HCT116 (cell line): ENCODE measurements around the gene PCP2. TPM values are rescaled to one million over a fixed set of nuclear protein-coding genes. Genes with fewer than 3 reads are reported as not detected.

Source experiments
- ATAC-seq: fragments of 200-7000 bp; cut with Tn5 transposase; 2 replicates; pipeline ENCODE4 v1.9.1; 2020; ENCODE audit warnings: mild to moderate bottlenecking, moderate library complexity
- BruUV-seq: library from RNA; stranded (reverse); fragments of 400-500 nt; replicated peaks from 2 replicates; lab custom pipeline; 2021; lab: Mats Ljungman, UMichigan
- CTCF ChIA-PET: fragments of 300-600 bp; sonication (Branson Sonifier 250); formaldehyde crosslinking; loops from one replicate; lab custom pipeline; 2021; ENCODE audit warnings: antibody characterized with exemption; lab: Charles Lee
- POLR2A ChIA-PET: fragments of 300-600, 350-600 bp; sonication (Branson Sonifier 250); formaldehyde crosslinking; loops from one replicate; lab custom pipeline; 2021; ENCODE audit warnings: antibody characterized with exemption; lab: Charles Lee
- RAD21 ChIA-PET, 2 experiments: fragments of 300-600 bp; sonication (Branson Sonifier 250); formaldehyde crosslinking; loops; one replicate each; lab custom pipeline; 2023; ENCODE audit warnings: low total read pairs in 2 of 2; ENCODE audit not compliant: uncharacterized antibody in 2 of 2, unreplicated experiment in 2 of 2, low non-redundant PET in 1 of 2; lab: Charles Lee
- DNase-seq: peaks from one replicate; pipeline ENCODE4 v3.0.0-alpha.2; 2010; ENCODE audit warnings: low read depth, low spot score
- H2AFZ ChIP-seq: fragments of 200-600 bp; shearing (Covaris generic), sonication (generic); 2 replicates; pipeline ENCODE4 v1.6.1; 2017; ENCODE audit warnings: low read depth, mixed run types, mixed read lengths, antibody characterized with exemption, low read length; ENCODE audit not compliant: poor library complexity, severe bottlenecking
- H3K27ac ChIP-seq: 2 replicates; pipeline ENCODE4 v1.5.1; 2012; ENCODE audit warnings: low read depth, low read length
- H3K27me3 ChIP-seq: fragments of 200-600 bp; sonication (generic); 2 replicates; pipeline ENCODE4 v1.6.1; 2016; ENCODE audit warnings: mixed run types, low read length, mixed read lengths; ENCODE audit not compliant: insufficient read depth
- H3K36me3 ChIP-seq, 2 experiments: fragments of 200-500 bp in 1 of 2; fragments of 200-600 bp in 1 of 2; sonication (Bioruptor generic) in 1 of 2; sonication (generic) in 1 of 2; 2 replicates each; pipeline versions ENCODE4 v1.5.1 to v1.6.1; 2014 to 2016; ENCODE audit warnings: low read length in 2 of 2, inconsistent platforms in 1 of 2, mixed read lengths in 1 of 2, mixed run types in 1 of 2; ENCODE audit not compliant: insufficient read depth in 2 of 2, control insufficient read depth in 1 of 2
- H3K4me1 ChIP-seq, 2 experiments: fragments of 200-600 bp in 1 of 2; sonication (generic) in 1 of 2; 2 replicates each; pipeline versions ENCODE4 v1.5.1 to v1.6.1; 2012 to 2017; ENCODE audit warnings: low read length in 2 of 2, inconsistent platforms in 1 of 2, mild to moderate bottlenecking in 1 of 2, mixed read lengths in 1 of 2, mixed run types in 1 of 2, moderate library complexity in 1 of 2; ENCODE audit not compliant: insufficient read depth in 2 of 2, control insufficient read depth in 1 of 2
- H3K4me2 ChIP-seq: fragments of 200-600 bp; sonication (generic); 2 replicates; pipeline ENCODE4 v1.6.1; 2017; ENCODE audit warnings: mixed run types, low read length, mixed read lengths
- H3K4me3 ChIP-seq, 2 experiments: fragments of 200-600 bp in 1 of 2; sonication (generic) in 1 of 2; replicated peaks in 1 of 2; 2 replicates each; pipeline ENCODE4 v1.5.1; 2011 to 2016; ENCODE audit warnings: low read length in 2 of 2, control low read depth in 1 of 2, low read depth in 1 of 2, mild to moderate bottlenecking in 1 of 2, mixed read lengths in 1 of 2, mixed run types in 1 of 2
- H3K79me2 ChIP-seq: fragments of 200-600 bp; sonication (generic); 2 replicates; pipeline ENCODE4 v1.6.1; 2017; ENCODE audit warnings: mild to moderate bottlenecking, mixed run types, low read length, moderate library complexity, mixed read lengths; ENCODE audit not compliant: insufficient read depth
- H3K9ac ChIP-seq: fragments of 200-600 bp; sonication (generic); 2 replicates; pipeline ENCODE4 v1.6.1; 2016; ENCODE audit warnings: low read length, mixed read lengths
- H3K9me2 ChIP-seq: fragments of 200-600 bp; sonication (generic), shearing (Covaris generic); 2 replicates; pipeline ENCODE4 v1.6.1; 2017; ENCODE audit warnings: mixed run types, mild to moderate bottlenecking, moderate library complexity; ENCODE audit not compliant: insufficient read depth
- H3K9me3 ChIP-seq, 2 experiments: fragments of 200-500 bp in 1 of 2; fragments of 200-600 bp in 1 of 2; sonication (Bioruptor generic) in 1 of 2; sonication (generic) in 1 of 2; 2 replicates each; pipeline ENCODE4 v1.6.1; 2014 to 2017; ENCODE audit warnings: low read length in 2 of 2, mixed read lengths in 2 of 2, inconsistent platforms in 1 of 2, low read depth in 1 of 2, mild to moderate bottlenecking in 1 of 2, mixed run types in 1 of 2, moderate library complexity in 1 of 2; ENCODE audit not compliant: control insufficient read depth in 1 of 2, insufficient read depth in 1 of 2
- H4K20me1 ChIP-seq: fragments of 200-600 bp; sonication (generic), shearing (Covaris generic); 2 replicates; pipeline ENCODE4 v1.6.1; 2017; ENCODE audit warnings: mixed run types, mild to moderate bottlenecking, moderate library complexity; ENCODE audit not compliant: insufficient read depth
- CBX3 ChIP-seq: IDR thresholded peaks from 2 replicates; pipeline ENCODE4 v1.6.1; 2012; ENCODE audit warnings: low read depth
- EGR1 ChIP-seq: IDR thresholded peaks from 2 replicates; pipeline ENCODE4 v1.6.1; 2012; ENCODE audit warnings: low read depth
- ELF1 ChIP-seq: IDR thresholded peaks from 2 replicates; pipeline ENCODE4 v1.6.1; 2012; ENCODE audit warnings: low read depth, borderline replicate concordance
- EZH2 ChIP-seq: fragments of 200-600 bp; sonication (generic); IDR thresholded peaks from 2 replicates; pipeline ENCODE4 v1.6.1; 2017; ENCODE audit warnings: antibody characterized with exemption, mixed run types
- EZH2phosphoT487 ChIP-seq: fragments of 200-600 bp; IDR thresholded peaks from 2 replicates; pipeline ENCODE4 v1.6.1; 2018; ENCODE audit warnings: antibody characterized with exemption, borderline replicate concordance
- FOSL1 ChIP-seq: IDR thresholded peaks from 2 replicates; pipeline ENCODE4 v1.6.1; 2012; ENCODE audit warnings: low read depth
- JUND ChIP-seq: IDR thresholded peaks from 2 replicates; pipeline ENCODE4 v1.6.1; 2012
- POLR2A ChIP-seq: IDR thresholded peaks from 2 replicates; pipeline ENCODE4 v1.7.0; 2011; ENCODE audit warnings: borderline replicate concordance; ENCODE audit not compliant: insufficient read depth, insufficient read length; ENCODE audit errors: extremely low read depth
- POLR2AphosphoS5 ChIP-seq: IDR thresholded peaks from 2 replicates; pipeline ENCODE4 v1.6.1; 2011; ENCODE audit warnings: mild to moderate bottlenecking, low read depth, low read length, moderate library complexity
- RAD21 ChIP-seq: IDR thresholded peaks from 2 replicates; pipeline ENCODE4 v1.6.1; 2012; ENCODE audit warnings: low read depth, mild to moderate bottlenecking
- REST ChIP-seq: IDR thresholded peaks from 2 replicates; pipeline ENCODE4 v1.6.1; 2012; ENCODE audit warnings: low read depth
- SIN3A ChIP-seq: IDR thresholded peaks from 2 replicates; pipeline ENCODE4 v1.6.1; 2012; ENCODE audit warnings: low read depth
- SP1 ChIP-seq: IDR thresholded peaks from 2 replicates; pipeline ENCODE4 v1.6.1; 2012; ENCODE audit warnings: low read depth
- SRF ChIP-seq: IDR thresholded peaks from 2 replicates; pipeline ENCODE4 v1.6.1; 2012; ENCODE audit warnings: low read depth
- TCF7L2 ChIP-seq: IDR thresholded peaks from 2 replicates; pipeline ENCODE4 v1.7.0; 2011; ENCODE audit warnings: borderline replicate concordance, inconsistent platforms; ENCODE audit not compliant: insufficient read depth, insufficient read length; ENCODE audit errors: extremely low read depth
- YY1 ChIP-seq: IDR thresholded peaks from 2 replicates; pipeline ENCODE4 v1.6.1; 2011; ENCODE audit warnings: low read length, low read depth, moderate library complexity, mild to moderate bottlenecking; ENCODE audit not compliant: insufficient replicate concordance; ENCODE audit errors: extremely low read depth
- ZFX ChIP-seq: fragments of 450-650 bp; IDR thresholded peaks from 2 replicates; pipeline ENCODE4 v1.6.1; 2017
- ZNF274 ChIP-seq: fragments of 200-500 bp; sonication (Bioruptor generic); IDR thresholded peaks from 2 replicates; pipeline ENCODE4 v1.6.1; 2014; ENCODE audit warnings: mild to moderate bottlenecking, low read depth, low read length, inconsistent platforms
- intact Hi-C: fragments of 100-400 bp; cut with micrococcal nuclease; formaldehyde crosslinking; loops from 2 replicates; pipeline ENCODE4 v1.10.0; 2022
- total RNA-seq: library from RNA; stranded (reverse); gene quantifications from one replicate; pipeline ENCODE4 v1.2.1, GENCODE V29; 2021; ENCODE audit not compliant: unreplicated experiment
- TF ChIP-seq, protein P1 (sequence below): IDR thresholded peaks from 2 replicates; pipeline ENCODE4 v1.6.1; 2012
- TF ChIP-seq, protein P2 (sequence below), 3 experiments: fragments of 200-600 bp in 1 of 3; sonication (generic) in 1 of 3; IDR thresholded peaks in 2 of 3; conservative IDR thresholded peaks in 1 of 3; 2 replicates each; pipeline ENCODE4 v1.5.1; 2012 to 2017; ENCODE audit warnings: low read depth in 2 of 3, low read length in 2 of 3, antibody characterized with exemption in 1 of 3, borderline replicate concordance in 1 of 3, control low read depth in 1 of 3, mild to moderate bottlenecking in 1 of 3, mixed read lengths in 1 of 3, mixed run types in 1 of 3, moderate library complexity in 1 of 3; ENCODE audit not compliant: insufficient read depth in 1 of 3

Gene PCP2
- total RNA-seq, 1 experiment from 2014 or later = 0.32 TPM

DNA sequence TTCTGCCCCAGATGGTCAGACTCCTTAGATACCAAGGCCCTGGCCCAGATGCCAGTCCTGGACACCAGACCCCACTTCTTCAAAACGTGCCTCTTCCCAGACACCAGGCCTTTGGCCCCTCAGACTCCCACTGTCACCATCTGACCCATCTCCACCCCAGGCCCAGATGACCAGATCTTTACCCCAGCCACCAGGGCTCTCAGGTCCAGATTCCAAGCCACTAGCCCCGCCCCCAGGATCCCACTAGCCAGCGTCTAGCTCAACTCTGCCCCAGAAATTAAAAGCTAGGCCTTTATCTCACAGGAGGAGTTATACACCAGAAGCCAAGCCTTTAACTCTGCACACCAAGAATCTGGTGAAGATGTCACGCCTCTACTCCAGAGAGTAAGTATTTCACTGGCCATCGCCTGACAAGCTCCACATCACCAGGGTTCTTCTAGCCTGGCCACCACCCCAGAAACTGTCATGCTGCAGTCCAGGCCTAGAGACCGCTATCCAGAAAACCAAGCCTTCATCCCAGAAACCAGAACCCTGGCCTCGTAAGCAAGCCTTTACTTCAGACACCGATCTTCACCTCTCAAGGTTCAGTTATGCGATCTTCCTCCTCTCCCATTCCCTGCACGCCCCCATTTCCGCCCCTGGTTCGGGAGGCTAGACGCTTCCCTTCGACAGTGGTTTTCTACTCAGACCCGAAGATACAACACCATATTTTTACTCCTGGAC lies 4.8 kb downstream of the PCP2 start:
- Histone ChIP-seq H2AFZ (no peak overlapping the region), H3K36me3 (peaks cover 0 to 20% of the 10 kb centered on the region in 2 experiments; a peak in 3 of 4 replicates), H4K20me1 (no peaks in the 10 kb centered on the region), H3K79me2 (peaks cover 65% of the 10 kb centered on the region), H3K27ac (peak overlapping the region; percentile 66), H3K27me3 (no peaks in the 10 kb centered on the region), H3K4me3 (peak overlapping the region; percentile 79 to 96), H3K4me1 (peaks cover 7 to 18% of the 10 kb centered on the region in 2 experiments), H3K4me2 (peak overlapping the region; percentile 95), H3K9me3 (no peaks in the 10 kb centered on the region), H3K9ac (peak overlapping the region; percentile 90), H3K9me2 (no peaks in the 10 kb centered on the region)
- ChIA-PET POLR2A (interaction anchor here (0.8 to 2.0 kb wide), 2 partner anchors 9 to 23 kb away, joined by 5 to 6 read pairs; no protein-coding TSS in a partner anchor), RAD21 (interaction anchor here (0.6 to 0.8 kb wide), 3 partner anchors 60 to 272 kb away, joined by 3 read pairs; no protein-coding TSS in a partner anchor), CTCF (interaction anchor here (1.0 to 1.7 kb wide), 3 partner anchors 52 to 784 kb away, joined by 4 to 11 read pairs (median 6); partner anchors contain the start of genes MARCHF2 and TRAPPC5)
- intact Hi-C loops = no loop called here
- ATAC-seq (no peak), DNase-seq (no peak)
- no peak for TF ChIP-seq EZH2phosphoT487
- no peak for TF ChIP-seq JUND
- TF ChIP-seq, protein P1, sequence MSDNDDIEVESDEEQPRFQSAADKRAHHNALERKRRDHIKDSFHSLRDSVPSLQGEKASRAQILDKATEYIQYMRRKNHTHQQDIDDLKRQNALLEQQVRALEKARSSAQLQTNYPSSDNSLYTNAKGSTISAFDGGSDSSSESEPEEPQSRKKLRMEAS = no peak
- no peak for TF ChIP-seq YY1
- TF ChIP-seq TCF7L2 = no peak
- TF ChIP-seq ZFX = no peak
- no peak for TF ChIP-seq EZH2
- no peak for TF ChIP-seq EGR1
- TF ChIP-seq CBX3 = no peak
- TF ChIP-seq ZNF274 = no peak
- no peak for TF ChIP-seq POLR2A
- no peak for TF ChIP-seq SP1
- no peak for TF ChIP-seq RAD21
- no peak for TF ChIP-seq FOSL1
- TF ChIP-seq SIN3A = no peak
- TF ChIP-seq, protein P2, sequence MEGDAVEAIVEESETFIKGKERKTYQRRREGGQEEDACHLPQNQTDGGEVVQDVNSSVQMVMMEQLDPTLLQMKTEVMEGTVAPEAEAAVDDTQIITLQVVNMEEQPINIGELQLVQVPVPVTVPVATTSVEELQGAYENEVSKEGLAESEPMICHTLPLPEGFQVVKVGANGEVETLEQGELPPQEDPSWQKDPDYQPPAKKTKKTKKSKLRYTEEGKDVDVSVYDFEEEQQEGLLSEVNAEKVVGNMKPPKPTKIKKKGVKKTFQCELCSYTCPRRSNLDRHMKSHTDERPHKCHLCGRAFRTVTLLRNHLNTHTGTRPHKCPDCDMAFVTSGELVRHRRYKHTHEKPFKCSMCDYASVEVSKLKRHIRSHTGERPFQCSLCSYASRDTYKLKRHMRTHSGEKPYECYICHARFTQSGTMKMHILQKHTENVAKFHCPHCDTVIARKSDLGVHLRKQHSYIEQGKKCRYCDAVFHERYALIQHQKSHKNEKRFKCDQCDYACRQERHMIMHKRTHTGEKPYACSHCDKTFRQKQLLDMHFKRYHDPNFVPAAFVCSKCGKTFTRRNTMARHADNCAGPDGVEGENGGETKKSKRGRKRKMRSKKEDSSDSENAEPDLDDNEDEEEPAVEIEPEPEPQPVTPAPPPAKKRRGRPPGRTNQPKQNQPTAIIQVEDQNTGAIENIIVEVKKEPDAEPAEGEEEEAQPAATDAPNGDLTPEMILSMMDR (IDR thresholded peaks at IDR 0.05 in 2 of 3, conservative IDR thresholded peaks at IDR 0.05 in 1 of 3; ENCODE audit: borderline replicate concordance in 1 of 3, insufficient read depth in 1 of 3, low read depth in 2 of 3, low read length in 2 of 3) = no peak
- no peak for TF ChIP-seq SRF
- no peak for TF ChIP-seq ELF1
- no peak for TF ChIP-seq POLR2AphosphoS5
- no peak for TF ChIP-seq REST
- BruUV-seq = TSS peak; percentile 88
